Measurements from ENCODE around the gene IFT52.
"Not testable (repeated sequence)": the region's sequence is repeated elsewhere in the genome, so short reads cannot be mapped to it uniquely, and the experiment has no call there.

Gene IFT52

DNA sequence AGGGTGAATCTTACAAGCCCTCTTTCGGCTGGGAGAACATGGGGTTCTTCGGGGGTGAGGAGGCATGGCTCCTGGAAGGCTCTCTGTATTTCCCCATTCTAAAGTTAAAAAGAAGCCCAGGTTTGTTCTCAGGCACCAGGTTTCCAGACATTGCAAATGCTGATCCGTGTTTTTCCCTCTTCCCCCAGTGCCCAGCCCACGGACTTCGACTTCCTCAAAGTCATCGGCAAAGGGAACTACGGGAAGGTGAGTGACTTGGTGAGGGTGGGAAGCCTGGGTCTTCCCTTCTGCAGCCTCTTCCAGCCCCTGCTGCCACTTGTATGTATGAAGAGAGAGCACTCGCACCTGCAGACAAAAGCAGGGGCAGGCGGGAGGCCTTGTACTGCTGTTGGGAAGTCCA lies 23.3 kb upstream of the IFT52 start:
- no peak for DNase-seq (ENCODE audit: low read depth in 2 of 2)

DNA sequence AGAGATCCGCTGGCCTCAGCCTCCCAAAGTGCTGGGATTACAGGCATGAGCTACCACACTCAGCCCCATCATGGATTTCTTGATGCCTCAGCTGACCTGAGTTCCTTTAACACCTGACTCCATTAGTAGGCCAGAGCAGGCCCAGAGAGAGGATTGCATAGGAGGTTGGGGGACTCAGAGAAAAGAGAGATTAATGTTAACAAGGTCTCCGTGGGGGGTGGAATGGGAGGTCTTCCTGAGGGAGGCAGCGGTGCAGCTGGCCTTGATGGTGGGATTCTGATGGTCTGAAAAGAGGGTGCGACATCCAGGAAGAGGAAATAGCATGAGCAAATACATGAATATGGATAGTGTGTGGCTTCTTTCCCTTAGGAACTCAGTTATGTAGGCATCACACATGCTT lies 22.0 kb upstream of the IFT52 start:
- no peak for DNase-seq (ENCODE audit: low read depth in 2 of 2)

DNA sequence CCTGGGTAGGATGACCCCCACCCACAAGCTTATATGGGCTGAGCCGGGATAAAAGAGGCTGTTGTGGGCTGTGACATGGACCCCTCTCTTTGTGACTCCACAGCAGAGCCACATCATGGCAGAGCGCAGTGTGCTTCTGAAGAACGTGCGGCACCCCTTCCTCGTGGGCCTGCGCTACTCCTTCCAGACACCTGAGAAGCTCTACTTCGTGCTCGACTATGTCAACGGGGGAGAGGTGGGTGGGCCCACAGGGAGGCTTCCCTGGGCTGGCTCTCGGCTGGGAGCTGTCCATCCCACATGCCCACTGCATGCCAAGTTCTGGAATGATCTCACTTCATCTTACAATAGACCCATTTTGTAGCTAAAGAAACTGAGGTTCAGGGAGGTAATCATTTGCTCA lies 21.5 kb upstream of the IFT52 start:
- no peak for DNase-seq (ENCODE audit: low read depth in 2 of 2)

DNA sequence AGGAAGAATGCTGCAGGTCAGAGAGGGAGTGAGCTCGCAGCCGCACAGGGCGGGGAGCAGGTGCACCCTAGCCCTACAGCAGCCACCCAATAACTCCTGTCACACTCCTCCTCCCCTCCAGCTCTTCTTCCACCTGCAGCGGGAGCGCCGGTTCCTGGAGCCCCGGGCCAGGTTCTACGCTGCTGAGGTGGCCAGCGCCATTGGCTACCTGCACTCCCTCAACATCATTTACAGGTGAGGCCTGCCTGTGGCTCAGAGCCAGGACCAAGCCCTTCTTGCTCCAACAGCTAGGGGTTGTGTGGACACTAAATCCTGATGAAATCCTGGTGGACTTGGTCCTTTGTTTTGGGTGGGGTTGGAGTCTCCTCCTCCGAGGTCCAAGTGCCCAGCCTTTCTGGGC lies 20.2 kb upstream of the IFT52 start:
- no peak for DNase-seq (ENCODE audit: low read depth in 2 of 2)

DNA sequence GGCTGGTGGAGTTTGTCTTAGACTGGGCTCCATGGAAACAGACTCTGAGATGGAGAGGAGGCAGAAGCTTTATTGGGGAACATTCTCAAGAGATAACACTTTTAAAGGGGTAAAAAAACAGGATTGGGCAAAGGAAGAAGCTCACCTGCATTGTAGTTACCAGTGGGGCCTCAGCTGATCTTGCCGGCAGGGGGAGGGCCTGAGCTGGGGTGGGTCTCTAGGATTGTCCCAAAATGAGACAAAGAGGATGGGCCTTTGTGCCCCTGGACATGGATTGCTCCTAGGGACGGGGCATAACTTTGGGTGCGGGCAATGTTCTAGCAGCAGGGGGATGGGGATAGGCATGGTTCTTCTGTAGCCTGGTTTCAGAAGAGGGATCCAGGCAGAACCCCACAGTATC lies 19.4 kb upstream of the IFT52 start:
- no peak for DNase-seq (ENCODE audit: low read depth in 2 of 2)

DNA sequence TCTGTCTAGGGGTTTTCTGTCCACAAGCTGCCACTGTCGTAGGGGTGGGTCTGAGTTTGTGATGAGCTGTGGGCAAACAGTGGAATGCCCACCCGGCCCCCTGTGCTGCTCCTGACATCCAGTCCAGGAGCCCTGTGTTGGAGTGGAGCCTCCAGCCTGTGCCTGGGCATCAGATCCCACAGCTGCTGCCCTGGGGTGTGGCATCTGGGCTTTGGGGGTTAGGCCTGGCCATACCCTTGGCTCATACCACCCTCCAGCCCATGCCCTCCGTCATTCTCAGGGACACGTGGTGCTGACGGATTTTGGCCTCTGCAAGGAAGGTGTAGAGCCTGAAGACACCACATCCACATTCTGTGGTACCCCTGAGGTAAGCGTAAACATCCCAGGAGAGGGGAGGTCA lies 19.0 kb upstream of the IFT52 start:
- DNase-seq (ENCODE audit: low read depth in 2 of 2): no peak

DNA sequence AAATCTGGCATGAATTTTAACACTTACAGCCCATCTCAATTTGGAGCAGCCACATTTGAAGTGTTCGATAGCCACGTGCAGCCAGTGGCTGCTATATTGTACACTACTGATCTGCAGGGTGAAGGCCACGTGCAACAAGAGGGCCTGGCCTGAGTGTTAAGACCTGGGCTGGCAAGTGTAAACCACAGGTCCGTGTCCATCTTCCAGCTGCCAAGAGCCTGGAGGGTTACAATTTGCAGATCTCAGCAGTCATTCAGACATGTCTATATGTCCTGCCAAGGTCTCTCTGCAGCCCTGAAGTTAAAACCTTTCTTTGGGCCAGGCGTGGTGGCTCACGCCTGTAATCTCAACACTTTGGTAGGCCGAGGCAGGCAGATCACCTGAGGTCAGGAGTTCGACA lies 17.8 kb upstream of the IFT52 start:
- DNase-seq (ENCODE audit: low read depth in 2 of 2): no peak

DNA sequence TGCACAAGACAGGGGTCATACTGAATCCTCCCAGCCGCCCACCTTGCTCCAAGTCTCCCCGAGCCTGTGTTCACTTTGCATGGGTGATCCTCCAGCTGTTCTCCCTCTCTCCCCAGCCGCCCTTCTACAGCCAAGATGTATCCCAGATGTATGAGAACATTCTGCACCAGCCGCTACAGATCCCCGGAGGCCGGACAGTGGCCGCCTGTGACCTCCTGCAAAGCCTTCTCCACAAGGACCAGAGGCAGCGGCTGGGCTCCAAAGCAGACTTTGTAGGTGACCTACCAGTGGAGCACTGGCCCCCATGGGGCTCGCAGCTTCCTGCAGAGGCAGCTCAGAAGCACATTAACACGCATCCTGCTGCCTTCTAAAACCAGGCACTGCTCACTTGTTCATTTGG lies 14.6 kb upstream of the IFT52 start:
- DNase-seq (ENCODE audit: low read depth in 2 of 2): no peak

DNA sequence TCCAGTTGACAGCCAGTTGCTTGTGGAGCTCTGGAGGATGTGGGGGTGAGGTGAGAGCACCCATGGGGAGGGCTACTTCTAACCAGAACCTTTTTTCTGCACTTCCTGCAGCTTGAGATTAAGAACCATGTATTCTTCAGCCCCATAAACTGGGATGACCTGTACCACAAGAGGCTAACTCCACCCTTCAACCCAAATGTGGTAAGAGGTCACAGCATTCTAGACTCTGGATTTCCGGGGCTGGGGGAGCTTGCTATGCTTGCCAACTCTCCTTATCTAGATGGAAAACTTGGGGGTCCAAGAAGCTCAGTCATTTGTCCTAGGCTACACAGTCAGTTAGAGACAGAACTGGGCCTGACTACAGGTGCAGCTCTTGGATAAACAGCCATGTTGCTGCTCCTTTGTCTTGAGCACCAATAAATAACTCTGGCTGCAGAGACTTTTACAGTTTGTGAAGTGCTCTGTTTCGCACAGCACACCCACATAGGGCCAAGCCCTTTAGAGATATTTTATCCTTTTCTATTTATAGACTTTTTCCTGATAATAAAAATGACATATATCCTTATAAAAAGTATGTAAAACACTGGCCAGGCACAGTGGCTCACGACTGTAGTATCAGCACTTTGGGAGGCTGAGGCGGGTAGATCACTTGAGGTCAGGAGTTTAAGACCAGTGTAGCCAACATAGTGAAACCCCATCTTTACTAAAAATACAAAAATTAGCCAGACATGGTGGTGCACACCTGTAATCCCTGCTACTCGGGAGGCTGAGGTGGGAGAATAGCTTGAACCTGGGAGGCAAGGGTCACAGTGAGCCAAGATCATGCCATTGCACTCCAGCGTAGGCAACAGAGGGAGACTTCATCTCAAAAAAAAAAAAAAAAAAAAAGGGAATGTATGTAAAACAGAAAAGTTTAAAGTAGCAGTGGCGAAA lies 10.6 kb upstream of the IFT52 start:
- DNase-seq (ENCODE audit: low read depth in 2 of 2): no peak

DNA sequence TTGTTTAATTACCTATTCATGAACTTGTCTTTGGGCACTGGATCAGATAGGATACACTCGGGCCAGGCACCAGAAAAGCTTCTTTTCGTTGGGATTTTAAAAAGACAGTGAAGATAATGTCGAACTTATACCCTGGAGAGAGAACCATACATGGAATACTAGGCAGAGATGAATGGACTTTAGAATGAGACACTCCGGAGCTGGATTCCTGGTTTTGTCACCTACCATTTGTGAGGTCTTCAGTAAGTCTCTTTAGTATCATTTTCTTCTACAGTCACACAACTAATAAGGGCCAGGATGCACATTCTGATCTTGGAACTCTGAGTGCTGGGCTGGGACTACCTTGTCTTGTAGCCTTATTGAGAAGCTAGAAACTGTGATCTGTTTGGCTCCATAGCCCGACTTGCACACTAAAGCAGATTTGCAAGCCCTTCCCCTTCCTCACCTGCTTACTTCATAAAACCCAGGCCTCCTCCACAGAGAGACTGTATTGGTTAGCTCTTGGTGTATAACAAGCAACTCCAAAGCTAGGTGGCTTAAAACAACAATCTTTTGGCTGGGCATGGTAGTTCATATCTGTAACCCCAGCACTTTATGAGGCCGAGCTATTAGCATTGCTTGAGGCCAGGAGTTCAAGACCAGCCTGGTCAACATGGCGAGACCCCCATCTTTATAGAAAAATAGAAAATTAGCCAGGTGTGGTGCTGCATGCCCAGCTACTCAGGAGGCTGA lies 7.4 kb upstream of the IFT52 start:
- no peak for DNase-seq (ENCODE audit: low read depth in 2 of 2)

DNA sequence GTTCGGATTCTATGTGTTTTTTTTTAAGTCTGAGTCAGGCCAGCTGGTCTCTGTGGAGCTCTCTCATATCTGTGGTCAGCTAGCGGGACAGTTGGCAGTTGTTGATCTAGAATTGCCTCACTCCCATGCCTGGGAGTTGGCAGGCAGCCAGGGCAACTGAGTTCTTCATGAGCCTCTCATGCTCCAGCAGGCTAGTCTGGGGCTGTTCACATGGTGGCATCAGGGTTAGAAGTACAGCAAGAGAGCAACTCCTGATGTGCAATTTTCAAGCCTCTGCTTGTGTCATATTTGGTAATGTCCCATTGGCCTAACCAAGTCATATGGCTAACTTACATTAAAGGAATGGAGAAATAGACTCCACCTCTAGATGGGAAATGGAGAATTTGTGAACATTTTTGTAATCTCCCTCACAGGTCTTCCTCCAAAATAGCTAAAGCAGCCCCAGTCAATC lies 6.7 kb upstream of the IFT52 start:
- no peak for DNase-seq (ENCODE audit: low read depth in 2 of 2)

DNA sequence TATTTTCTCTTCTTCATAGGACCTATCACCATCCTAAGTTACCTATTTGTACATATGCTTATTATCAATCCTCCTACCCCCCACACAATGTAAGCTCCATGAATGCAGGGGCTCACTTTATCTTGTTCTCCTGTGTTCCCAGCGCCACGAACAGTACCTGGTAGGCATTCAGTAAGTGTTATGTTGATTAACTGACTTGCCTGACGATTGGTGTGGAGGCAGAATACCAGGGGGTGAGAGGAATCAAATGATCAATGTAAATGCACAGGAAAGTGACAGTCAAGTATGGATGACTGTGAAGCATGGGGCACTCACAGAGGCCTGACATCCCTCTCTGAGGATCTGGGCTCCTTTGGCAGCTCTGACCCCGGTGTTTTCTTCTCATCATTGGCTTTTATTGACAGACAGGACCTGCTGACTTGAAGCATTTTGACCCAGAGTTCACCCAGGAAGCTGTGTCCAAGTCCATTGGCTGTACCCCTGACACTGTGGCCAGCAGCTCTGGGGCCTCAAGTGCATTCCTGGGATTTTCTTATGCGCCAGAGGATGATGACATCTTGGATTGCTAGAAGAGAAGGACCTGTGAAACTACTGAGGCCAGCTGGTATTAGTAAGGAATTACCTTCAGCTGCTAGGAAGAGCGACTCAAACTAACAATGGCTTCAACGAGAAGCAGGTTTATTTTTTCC lies 6.1 kb upstream of the IFT52 start:
- DNase-seq (ENCODE audit: low read depth in 2 of 2): no peak

DNA sequence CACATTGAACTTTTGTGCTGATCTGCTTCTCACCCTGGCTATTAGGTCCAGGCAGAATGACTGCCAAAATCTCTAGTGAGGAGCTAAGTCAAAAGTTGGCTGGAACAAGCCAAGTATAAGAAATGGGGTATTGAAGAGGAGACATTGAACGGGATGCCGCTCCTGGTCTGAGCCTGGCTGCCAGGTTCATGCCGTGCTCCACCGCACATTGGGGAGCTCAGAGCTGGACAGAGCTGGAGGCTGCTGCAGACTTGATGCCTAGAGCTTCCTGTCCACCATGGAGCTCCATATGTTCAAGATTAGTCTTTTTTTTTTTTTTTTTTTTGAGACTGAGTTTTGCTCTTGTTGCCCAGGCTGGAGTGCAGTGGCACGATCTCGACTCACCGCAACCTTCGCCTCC lies 4.1 kb upstream of the IFT52 start:
- no peak for DNase-seq (ENCODE audit: low read depth in 2 of 2)

DNA sequence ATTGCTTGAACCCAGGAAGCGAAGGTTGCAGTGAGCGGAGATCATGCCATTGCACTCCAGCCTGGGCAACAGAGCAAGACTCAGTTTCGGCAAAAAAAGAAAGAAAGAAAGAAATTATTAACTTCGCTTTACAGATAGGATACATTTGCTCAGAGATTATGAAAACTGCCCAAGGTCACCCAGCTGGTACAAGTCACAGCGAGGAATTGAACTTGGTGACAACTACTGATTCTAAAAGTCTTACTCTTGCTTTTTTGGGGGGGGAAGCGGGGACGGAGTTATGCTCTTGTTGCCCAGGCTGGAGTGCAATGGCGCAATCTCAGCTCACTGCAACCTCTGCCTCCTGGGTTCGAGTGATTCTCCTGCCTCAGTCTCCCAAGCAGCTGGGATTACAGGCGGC lies 2.2 kb upstream of the IFT52 start:
- not testable (repeated sequence) for DNase-seq (ENCODE audit: low read depth in 2 of 2)

DNA sequence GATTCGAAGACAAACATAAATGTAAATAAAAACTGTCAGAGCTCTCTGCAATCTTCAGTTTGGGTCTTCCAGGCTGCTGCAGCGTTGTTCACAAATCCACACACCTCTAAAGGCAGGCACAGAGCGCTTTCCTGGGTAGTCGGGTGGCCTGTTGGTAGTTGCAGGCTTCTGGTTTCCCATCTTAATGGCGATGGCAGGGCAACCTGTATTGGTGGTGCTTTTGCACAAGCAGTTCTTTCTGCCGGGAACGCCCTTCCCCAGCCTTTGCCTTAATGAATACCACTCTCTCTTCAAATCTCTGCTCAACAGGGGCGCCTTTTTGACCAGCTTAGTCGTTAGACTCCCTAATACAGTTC lies 723 bp upstream of the IFT52 start:
- no peak for DNase-seq (ENCODE audit: low read depth in 2 of 2)

DNA sequence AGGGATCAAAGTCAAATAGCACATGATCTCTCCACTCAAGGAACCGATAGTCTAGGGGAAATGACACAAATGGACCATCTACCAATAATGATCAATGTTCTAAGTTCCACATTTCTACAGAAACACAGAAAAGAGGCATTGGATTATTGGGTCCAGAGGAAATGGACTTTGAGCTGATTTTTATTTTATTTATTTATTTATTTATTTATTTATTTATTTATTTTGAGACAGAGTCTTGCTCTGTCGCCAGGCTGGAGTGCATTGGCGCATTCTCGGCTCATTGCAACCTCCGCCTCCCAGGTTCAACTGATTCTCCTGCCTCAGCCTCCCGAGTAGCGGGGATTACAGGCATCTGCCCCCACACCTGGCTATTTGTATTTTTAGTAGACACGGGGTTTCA lies 11.2 kb downstream of the IFT52 start:
- not testable (repeated sequence) for DNase-seq (ENCODE audit: low read depth in 2 of 2)

DNA sequence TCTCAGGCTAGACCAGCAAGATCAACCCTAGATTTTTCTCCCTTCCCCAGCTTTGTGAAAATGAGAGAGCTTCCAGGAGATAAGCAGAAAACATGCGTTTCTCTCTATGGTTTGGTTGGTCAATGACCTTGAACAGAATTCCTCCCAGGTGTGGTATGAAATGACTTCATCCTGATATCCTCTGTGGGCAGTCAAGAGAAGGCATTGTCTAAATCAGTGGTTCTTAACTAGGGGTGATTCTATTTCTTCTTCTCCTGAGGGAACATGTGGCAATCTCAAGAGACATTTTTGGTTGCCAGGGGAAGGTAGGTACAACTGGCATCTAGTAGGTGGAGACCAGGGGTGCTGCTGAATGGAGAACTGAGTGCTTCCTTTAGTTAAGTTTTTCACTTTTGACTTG lies 12.4 kb downstream of the IFT52 start:
- no peak for DNase-seq (ENCODE audit: low read depth in 2 of 2)

DNA sequence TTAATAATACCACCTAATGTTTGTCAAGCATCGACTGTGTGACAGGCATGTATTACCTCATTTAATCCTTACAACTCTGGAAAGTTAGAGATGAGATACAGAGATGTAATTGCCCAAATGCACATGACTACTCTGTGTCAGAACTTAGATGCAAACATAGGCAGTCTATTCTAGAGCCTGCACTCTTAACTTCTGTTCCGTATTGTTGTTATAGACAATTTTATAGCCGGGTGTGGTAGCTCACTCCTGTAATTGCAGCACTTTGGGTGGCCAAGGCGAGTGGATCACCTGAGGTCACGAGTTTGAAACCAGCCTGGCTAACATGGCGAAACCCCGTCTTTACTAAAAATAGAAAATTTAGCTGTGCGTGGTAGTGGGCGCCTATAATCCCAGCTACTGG lies 15.0 kb downstream of the IFT52 start:
- DNase-seq (ENCODE audit: low read depth in 2 of 2): no peak

DNA sequence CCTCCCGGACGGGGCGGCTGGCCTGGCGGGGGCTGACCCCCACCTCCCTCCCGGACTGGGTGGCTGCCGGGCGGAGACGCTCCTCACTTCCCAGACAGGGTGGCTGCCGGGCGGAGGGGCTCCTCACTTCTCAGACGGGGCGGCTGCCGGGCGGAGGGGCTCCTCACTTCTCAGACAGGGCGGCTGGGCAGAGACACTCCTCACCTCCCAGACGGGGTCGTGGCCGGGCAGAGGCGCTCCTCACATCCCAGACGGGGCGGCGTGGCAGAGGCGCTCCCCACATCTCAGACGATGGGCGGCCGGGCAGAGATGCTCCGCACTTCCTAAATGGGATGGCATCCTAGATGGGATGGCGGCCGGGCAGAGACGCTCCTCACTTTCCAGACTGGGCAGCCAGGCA lies 16.5 kb downstream of the IFT52 start:
- DNase-seq (ENCODE audit: low read depth in 2 of 2): not testable (repeated sequence)

DNA sequence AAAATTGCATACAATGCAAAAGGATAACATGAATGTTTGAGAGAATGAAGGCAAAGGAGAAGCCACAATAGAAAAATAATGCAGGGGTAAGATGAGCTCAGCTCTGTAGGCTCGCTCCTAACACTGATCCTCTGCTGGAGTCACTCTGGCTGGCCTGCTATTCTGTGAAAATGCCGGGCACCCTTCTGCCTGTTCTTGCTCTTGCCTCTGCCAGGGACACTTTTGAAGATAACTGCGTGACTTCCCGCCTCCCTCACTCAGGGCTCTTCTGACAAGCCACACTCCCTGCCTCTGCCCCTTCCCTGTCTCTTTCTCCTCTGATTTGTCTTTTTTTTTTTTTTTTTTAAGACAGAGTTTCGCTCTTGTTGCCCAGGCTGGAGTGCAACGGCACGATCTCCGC lies 40.9 kb downstream of the IFT52 start:
- no peak for DNase-seq (ENCODE audit: low read depth in 2 of 2)

DNA sequence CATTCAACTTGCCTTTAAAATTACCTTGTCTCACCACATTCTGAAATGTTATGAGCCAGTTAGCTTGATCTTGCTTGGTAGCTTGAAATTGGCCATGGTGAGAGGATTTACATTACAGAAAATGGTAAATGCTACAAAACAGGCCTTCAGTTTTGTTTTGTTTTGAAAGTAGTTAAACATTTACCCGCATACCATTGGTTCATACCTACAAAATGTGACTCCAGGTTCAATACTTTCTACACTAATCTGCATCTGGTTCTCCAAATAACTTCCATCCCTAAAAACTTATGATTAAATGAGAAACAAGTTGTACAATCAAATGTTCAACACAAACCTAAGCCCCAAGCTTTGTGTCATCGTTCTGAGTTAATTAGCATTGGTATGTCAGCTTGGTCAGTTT lies 45.7 kb downstream of the IFT52 start:
- no peak for DNase-seq (ENCODE audit: low read depth in 2 of 2)

DNA sequence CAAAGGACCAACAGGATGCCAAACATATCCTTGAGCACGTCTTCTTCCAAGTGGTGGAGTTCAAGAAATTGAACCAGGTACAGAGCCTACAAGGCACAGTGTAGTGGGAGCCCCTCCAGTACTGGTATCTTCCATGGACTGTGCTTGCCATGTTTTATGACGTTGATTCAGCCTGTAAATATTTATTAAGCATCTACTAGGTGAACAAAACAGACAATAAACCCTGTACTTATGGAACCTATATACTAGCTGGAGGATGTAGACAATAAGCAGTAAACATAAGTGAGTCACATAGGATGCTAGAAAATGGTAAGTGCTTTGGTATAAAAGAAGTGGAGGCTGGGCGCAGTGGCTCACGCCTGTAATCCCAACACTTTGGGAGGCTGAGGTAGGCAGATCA lies 51.8 kb downstream of the IFT52 start:
- no peak for DNase-seq (ENCODE audit: low read depth in 2 of 2)
